Measurements from ENCODE around the gene PDE3B. TPM values are rescaled to one million over a fixed set of nuclear protein-coding genes. Genes with fewer than 3 reads are reported as not detected.

Gene PDE3B
- polyA plus RNA-seq, 3 donors: 4.0 to 6.0 (median 5.2) TPM

- no peak overlapping the region for H3K4me3 Mint-ChIP-seq
- intact Hi-C loops (cut with micrococcal nuclease): no loop called here
- Histone ChIP-seq H3K79me2 (ENCODE audit: insufficient read depth, low read length) (no peaks in the 10 kb centered on the region), H3K9ac (ENCODE audit: insufficient read depth, low read length, poor library complexity, severe bottlenecking) (no peak overlapping the region), H3K4me3 (replicated peaks in 1 of 3; ENCODE audit: low read depth in 2 of 3, low read length in 3 of 3) (no peak overlapping the region), H3K9me3 (replicated peaks in 1 of 2; ENCODE audit: control insufficient read depth in 1 of 2, insufficient read depth in 1 of 2, low read length in 2 of 2) (no peaks in the 10 kb centered on the region), H3K27me3 (ENCODE audit: control insufficient read depth in 2 of 2, insufficient read depth in 2 of 2, low read length in 2 of 2) (no peaks in the 10 kb centered on the region), H3K27ac (ENCODE audit: low read depth in 1 of 2, low read length in 2 of 2) (no peak overlapping the region), H3K4me1 (ENCODE audit: control insufficient read depth in 1 of 2, insufficient read depth in 2 of 2, low read length in 2 of 2) (no peaks in the 10 kb centered on the region), H3K4me2 (replicated peaks; ENCODE audit: extremely low read depth, low read length, poor library complexity, severe bottlenecking) (no peak overlapping the region), H2AFZ (ENCODE audit: insufficient read depth, low read depth, low read length, poor library complexity, severe bottlenecking) (no peak overlapping the region), H3K36me3 (replicated peaks in 1 of 2; ENCODE audit: control insufficient read depth in 1 of 2, insufficient read depth in 2 of 2, low read length in 2 of 2) (peaks cover 11 to 47% of the 10 kb centered on the region in 2 donors), H4K20me1 (ENCODE audit: insufficient read depth, low read length) (no peaks in the 10 kb centered on the region)
- no peak overlapping the region for H3K27ac Mint-ChIP-seq
- no CpG with 5 or more reads among the region's 2 CpGs for WGBS (ENCODE audit: insufficient coverage)
- no peak for DNase-seq
- no peaks in the 10 kb centered on the region for H3K27me3 Mint-ChIP-seq (ENCODE audit: low read depth in 3 of 3)
- H3K4me1 Mint-ChIP-seq: peaks cover 4% of the 10 kb centered on the region
- peaks cover 1 to 9% (median 5%) of the 10 kb centered on the region in 7 donors for H3K9me3 Mint-ChIP-seq
- no peak for TF ChIP-seq CTCF (IDR thresholded peaks at IDR 0.05)
- peaks cover 48 to 55% of the 10 kb centered on the region in 2 donors for H3K36me3 Mint-ChIP-seq
Measured at GRCh38 chr11:14803846-14804245, 160.2 kb downstream of the PDE3B start.

- Histone ChIP-seq H4K20me1 (ENCODE audit: insufficient read depth, low read length) (no peaks in the 10 kb centered on the region), H3K4me2 (replicated peaks; ENCODE audit: extremely low read depth, low read length, poor library complexity, severe bottlenecking) (no peak overlapping the region), H3K9me3 (replicated peaks in 1 of 2; ENCODE audit: control insufficient read depth in 1 of 2, insufficient read depth in 1 of 2, low read length in 2 of 2) (no peaks in the 10 kb centered on the region), H3K27ac (ENCODE audit: low read depth in 1 of 2, low read length in 2 of 2) (no peak overlapping the region), H3K9ac (ENCODE audit: insufficient read depth, low read length, poor library complexity, severe bottlenecking) (no peak overlapping the region), H3K4me1 (ENCODE audit: control insufficient read depth in 1 of 2, insufficient read depth in 2 of 2, low read length in 2 of 2) (peaks cover 0 to 4% of the 10 kb centered on the region in 2 donors), H2AFZ (ENCODE audit: insufficient read depth, low read depth, low read length, poor library complexity, severe bottlenecking) (no peak overlapping the region), H3K4me3 (replicated peaks in 1 of 3; ENCODE audit: low read depth in 2 of 3, low read length in 3 of 3) (no peak overlapping the region), H3K27me3 (ENCODE audit: control insufficient read depth in 2 of 2, insufficient read depth in 2 of 2, low read length in 2 of 2) (no peaks in the 10 kb centered on the region), H3K36me3 (replicated peaks in 1 of 2; ENCODE audit: control insufficient read depth in 1 of 2, insufficient read depth in 2 of 2, low read length in 2 of 2) (peaks cover 8 to 26% of the 10 kb centered on the region in 2 donors), H3K79me2 (ENCODE audit: insufficient read depth, low read length) (no peaks in the 10 kb centered on the region)
- H3K27me3 Mint-ChIP-seq (ENCODE audit: low read depth in 3 of 3): no peaks in the 10 kb centered on the region
- no peak overlapping the region for H3K4me3 Mint-ChIP-seq
- H3K36me3 Mint-ChIP-seq: peaks cover 43 to 47% of the 10 kb centered on the region in 2 donors
- H3K4me1 Mint-ChIP-seq: peaks cover 5% of the 10 kb centered on the region
- H3K27ac Mint-ChIP-seq: no peak overlapping the region
- intact Hi-C loops (cut with micrococcal nuclease): no loop called here
- no peak for TF ChIP-seq CTCF (IDR thresholded peaks at IDR 0.05)
- H3K9me3 Mint-ChIP-seq: peaks cover 1 to 11% (median 5%) of the 10 kb centered on the region in 7 donors
- no peak for DNase-seq
Measured at GRCh38 chr11:14809466-14809865, 165.9 kb downstream of the PDE3B start.

Measured in CD14-positive monocyte (primary cell).